ENCODE results near the gene INPP1.

INPP1 gene

DNA sequence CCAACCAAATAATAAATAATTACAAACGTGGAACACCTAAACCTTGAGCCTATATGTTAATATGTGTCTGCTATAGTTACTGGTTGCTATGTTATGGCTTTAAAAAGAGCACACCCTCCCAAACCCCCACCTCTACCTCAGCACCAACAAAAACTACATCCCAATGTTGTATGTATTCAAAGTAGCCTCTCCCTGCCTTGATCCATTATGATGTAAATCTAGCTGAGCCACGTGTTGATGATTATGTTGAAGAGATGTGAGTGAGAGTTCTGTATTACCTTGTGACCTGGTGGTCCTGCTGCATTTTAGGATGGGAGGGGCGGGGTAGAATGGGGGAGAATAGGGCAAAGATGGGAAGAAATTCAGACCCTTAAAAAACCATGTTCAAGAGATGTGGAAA is 69.6 kb downstream of the INPP1 start:
- DNase-seq = no peak

DNA sequence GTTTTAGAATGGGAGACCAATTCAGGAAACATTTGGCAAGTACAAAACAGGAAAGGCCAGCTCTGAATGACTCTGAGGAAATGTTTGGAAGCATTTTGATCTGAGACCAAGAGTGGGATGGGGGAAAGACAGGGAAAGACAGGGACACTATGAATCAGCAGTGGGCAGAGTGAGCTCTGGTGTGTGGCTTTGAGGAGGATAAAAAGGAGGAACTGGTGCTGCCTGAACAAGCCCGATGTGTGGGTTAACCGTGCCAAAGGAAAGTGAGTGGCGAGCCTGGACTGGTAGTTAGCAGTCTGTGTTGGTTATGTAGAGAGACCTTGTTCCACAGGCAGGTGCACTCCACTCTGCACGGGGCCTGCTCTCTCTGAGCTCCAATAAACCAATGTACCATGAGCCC is 70.0 kb downstream of the INPP1 start:
- DNase-seq = no peak

GRCh38 chr2:190415251-190415650 is 71.9 kb downstream of the INPP1 start:
- no peak for DNase-seq

GRCh38 chr2:190415794-190416775 is 72.7 kb downstream of the INPP1 start:
- DNase-seq = no peak

DNA sequence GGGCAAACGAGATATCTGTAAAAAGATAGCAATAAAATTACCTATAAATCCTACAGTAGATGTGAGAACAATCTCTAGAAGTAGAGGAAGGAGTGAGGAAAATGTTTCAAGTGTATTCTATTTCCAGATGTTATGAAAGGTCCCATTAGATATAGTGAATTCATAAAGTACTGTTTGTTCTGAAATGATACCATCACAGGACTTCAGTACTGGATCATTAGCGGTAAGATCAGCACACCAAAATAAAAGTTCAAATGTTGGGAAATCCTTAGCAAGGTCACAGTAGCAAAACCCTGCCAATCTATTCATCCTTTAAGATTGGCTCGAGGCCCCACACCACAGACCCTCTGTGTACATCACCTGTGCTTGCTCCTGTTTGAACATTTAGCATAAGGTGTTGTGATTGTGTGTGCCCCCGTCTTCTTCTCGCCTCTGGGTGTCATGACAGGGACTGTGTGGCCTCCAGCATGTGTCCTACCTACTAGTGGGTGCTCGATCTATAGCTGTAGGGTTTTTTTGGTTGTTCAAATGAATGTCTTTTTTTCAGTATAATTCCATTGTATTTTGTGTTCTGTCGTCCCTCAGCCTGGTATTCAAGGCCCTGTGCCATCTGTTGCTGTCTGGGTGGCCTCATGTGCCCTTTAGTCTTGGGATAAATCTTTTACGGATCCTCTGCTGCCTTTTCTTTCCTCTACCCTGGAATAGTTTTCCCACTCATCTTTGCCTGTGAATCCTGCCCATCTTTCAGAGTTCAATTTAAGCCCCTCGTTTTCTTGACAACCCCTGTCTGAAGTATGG is 73.9 kb downstream of the INPP1 start:
- DNase-seq = no peak

GRCh38 chr2:190418727-190419126 is 75.3 kb downstream of the INPP1 start:
- DNase-seq = no peak

GRCh38 chr2:190420801-190421200 is 77.4 kb downstream of the INPP1 start:
- DNase-seq = no peak

All from eye (tissue), 1 donor.